T-helper 17 cell (primary cell): ENCODE measurements around the gene CPPED1. TPM values are rescaled to one million over a fixed set of nuclear protein-coding genes. Genes with fewer than 3 reads are reported as not detected.
"Not testable (repeated sequence)": the region's sequence is repeated elsewhere in the genome, so short reads cannot be mapped to it uniquely, and the experiment has no call there.

Experiments used
- ATAC-seq: fragments of 150-1000 bp; cut with Tn5 transposase; 2 replicates; pipeline ENCODE4 v1.10.0; 2021; ENCODE audit warnings: mild to moderate bottlenecking, moderate library complexity
- DNase-seq, 3 donors: peaks; one replicate each; pipeline versions ENCODE4 v3.0.0 to v3.0.0-alpha.2; 2020 to 2021
- H3K9me3 ChIP-seq: one replicate; pipeline ENCODE4 v1.7.0; 2013; ENCODE audit warnings: low read length, mild to moderate bottlenecking; ENCODE audit not compliant: control insufficient read depth, poor library complexity, severe bottlenecking
- H3K27ac Mint-ChIP-seq: one replicate; pipeline ENCODE4 v1.8.0; 2022; ENCODE audit warnings: mild to moderate bottlenecking, moderate library complexity, mixed read lengths
- H3K27me3 Mint-ChIP-seq: one replicate; pipeline ENCODE4 v1.8.0; 2022; ENCODE audit warnings: mixed read lengths
- H3K36me3 Mint-ChIP-seq: one replicate; pipeline ENCODE4 v1.8.0; 2022; ENCODE audit warnings: low read depth, mixed read lengths
- H3K4me1 Mint-ChIP-seq: one replicate; pipeline ENCODE4 v1.8.0; 2022; ENCODE audit warnings: mild to moderate bottlenecking, mixed read lengths
- H3K4me3 Mint-ChIP-seq: one replicate; pipeline ENCODE4 v1.8.0; 2022; ENCODE audit warnings: mild to moderate bottlenecking, moderate library complexity, mixed read lengths
- total RNA-seq, 4 donors: library from RNA in 2 of 4; stranded (reverse) in 2 of 4; gene quantifications; one replicate each; pipeline ENCODE4 v1.2.3 and lab custom pipeline; 2022 to 2026

CPPED1 gene
- total RNA-seq, 2 donors from 2014 or later: 8.7 to 10.1 TPM

DNA sequence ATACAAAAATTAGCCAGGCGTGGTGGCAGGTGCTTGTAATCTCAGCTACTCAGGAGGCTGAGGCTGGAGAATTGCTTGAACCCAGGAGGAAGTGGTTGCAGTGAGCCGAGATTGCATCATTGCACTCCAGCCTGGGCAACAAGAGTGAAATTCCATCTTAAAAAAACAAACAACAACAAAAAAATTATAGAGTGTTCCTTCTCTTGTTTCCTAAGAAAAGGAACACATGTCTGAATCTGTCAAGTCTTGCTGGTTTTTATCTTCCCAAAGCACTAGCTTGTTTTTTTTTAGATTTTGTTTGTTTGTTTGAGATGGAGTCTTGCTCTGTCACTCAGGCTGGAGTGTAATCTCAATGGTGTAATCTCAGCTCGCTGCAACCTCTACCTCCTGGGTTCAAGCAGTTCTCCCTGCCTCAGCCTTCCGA lies 13.1 kb upstream of the CPPED1 start:
- ATAC-seq, H3K27ac Mint-ChIP-seq, H3K27me3 Mint-ChIP-seq, H3K4me3 Mint-ChIP-seq, H3K9me3 ChIP-seq, H3K4me1 Mint-ChIP-seq, DNase-seq, H3K36me3 Mint-ChIP-seq: not testable (repeated sequence)

DNA sequence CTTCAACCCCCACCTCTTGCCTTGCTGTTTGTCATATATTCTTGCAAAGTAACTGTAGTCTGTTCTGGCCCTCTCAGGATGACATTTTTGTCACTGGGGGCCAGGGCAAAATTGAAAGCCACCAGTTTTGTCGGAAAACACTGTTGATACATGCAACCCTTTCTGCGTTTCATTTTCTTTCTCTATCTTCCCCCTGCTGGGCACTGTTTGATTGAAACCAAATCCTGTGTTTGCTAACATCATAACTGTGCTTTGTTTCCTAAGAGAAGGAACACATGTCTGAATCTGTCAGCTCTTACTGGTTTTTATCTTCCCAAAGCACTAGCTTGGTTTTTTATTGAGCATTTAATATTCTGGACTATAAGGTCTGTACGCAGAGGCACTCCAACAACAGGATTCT lies 11.7 kb upstream of the CPPED1 start:
- DNase-seq (no peak), ATAC-seq (no peak)
- Mint-ChIP-seq H3K27me3 (no peaks in the 10 kb centered on the region), H3K36me3 (peaks cover 1% of the 10 kb centered on the region), H3K4me1 (peaks cover 8% of the 10 kb centered on the region), H3K4me3 (no peak overlapping the region), H3K27ac (no peak overlapping the region)
- no peaks in the 10 kb centered on the region for H3K9me3 ChIP-seq

DNA sequence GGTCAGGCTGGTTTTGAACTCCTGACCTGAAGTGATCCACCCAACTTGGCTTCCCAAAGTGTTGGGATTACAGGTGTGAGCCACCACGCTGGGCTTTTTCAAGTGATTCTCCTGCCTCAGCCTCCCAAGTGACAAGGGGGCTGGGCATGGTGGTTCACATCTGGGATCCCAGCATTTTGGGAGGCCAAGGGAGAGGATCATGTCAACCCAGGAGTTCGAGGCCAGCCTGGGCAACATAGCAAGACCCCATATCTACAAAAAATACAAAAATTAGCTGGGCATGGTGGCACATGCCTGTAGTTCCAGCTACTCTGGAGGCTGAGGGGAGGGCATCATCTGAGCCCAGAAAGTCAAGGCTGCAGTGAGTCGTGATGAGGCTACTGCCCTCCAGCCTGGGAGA lies 10.0 kb upstream of the CPPED1 start:
- not testable (repeated sequence) for H3K4me3 Mint-ChIP-seq, ATAC-seq, H3K4me1 Mint-ChIP-seq

GRCh38 chr16:12813321-12813720 lies 9.6 kb upstream of the CPPED1 start:
- H3K27ac Mint-ChIP-seq, H3K4me1 Mint-ChIP-seq, H3K27me3 Mint-ChIP-seq, H3K36me3 Mint-ChIP-seq, H3K9me3 ChIP-seq, DNase-seq, H3K4me3 Mint-ChIP-seq, ATAC-seq: not testable (repeated sequence)

More for the DNA sequence above, 10.0 kb upstream of the CPPED1 start:
- not testable (repeated sequence) for H3K9me3 ChIP-seq, H3K27ac Mint-ChIP-seq, DNase-seq, H3K36me3 Mint-ChIP-seq, H3K27me3 Mint-ChIP-seq

DNA sequence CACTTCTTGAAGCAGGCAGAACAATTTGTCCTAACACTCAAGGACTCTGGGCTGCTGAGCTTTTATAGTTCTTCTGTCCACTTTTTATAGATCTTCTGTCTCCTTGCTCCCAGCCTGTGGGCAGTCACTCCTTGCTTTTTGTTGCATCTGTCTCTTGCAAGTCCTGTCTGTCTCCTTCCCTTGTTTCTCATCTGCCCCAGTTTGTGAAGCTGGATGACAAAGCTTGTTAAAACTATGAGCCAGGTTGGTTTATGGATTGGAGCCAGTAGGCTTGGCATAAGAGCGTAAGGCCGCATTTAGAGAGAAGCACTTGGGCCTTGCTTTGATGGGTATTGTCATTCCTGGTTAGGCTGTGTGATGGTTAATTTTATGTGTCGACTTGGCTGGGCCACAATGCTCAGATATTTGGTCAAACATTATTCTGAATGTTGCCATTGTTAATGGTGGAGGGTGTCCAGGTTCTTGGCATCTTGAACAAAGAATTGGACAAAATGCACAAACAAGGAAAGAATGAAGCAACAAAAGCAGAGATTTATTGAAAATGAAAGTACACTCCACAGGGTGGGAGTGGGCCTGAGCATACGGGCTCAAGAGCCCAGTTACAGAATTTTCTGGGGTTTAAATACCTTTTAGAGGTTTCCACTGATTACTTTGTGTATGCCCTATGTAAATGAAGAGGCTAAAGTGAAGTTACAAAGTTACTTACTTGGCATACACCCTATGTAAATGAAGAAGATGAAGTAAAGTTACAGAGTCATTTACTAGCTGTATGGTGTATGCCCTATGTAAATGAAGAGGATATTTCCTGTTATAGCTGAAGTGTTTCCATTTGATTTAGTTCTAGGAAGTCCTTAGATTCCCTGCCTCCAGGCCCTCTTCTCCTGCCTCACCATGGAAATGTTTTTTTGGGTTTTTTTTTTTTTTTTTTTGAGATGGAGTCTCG lies 8.0 kb upstream of the CPPED1 start:
- no peak for ATAC-seq

DNA sequence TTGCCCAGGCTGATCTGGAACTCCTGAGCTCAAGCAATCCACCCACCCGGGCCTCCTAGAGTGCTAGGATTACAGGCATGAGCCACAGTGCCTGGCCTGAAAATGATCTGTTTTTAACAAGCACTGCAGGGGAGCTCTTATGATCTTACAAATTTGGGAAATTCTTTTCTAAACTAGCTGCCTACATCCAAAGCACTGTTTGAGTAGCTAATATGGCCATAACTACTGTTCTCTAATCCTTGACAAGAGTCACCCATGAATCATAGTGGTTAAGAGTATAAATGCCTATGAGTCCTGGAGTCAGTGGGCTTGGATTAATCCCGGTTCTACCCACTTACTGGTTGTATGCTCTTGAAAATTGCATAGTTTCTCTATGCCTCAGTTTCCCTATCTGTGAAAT lies 1.4 kb upstream of the CPPED1 start:
- H3K9me3 ChIP-seq: no peaks in the 10 kb centered on the region
- Mint-ChIP-seq H3K27ac (no peak overlapping the region), H3K4me3 (peak overlapping the region; percentile 93), H3K4me1 (peaks cover 17% of the 10 kb centered on the region), H3K36me3 (peaks cover 5% of the 10 kb centered on the region), H3K27me3 (no peaks in the 10 kb centered on the region)
- DNase-seq (no peak), ATAC-seq (no peak)

More for the DNA sequence above, 8.0 kb upstream of the CPPED1 start:
- no peaks in the 10 kb centered on the region for H3K9me3 ChIP-seq
- Mint-ChIP-seq H3K36me3 (peaks cover 2% of the 10 kb centered on the region), H3K4me1 (no peaks in the 10 kb centered on the region), H3K27ac (no peak overlapping the region), H3K4me3 (no peak overlapping the region), H3K27me3 (no peaks in the 10 kb centered on the region)
- no peak for DNase-seq

DNA sequence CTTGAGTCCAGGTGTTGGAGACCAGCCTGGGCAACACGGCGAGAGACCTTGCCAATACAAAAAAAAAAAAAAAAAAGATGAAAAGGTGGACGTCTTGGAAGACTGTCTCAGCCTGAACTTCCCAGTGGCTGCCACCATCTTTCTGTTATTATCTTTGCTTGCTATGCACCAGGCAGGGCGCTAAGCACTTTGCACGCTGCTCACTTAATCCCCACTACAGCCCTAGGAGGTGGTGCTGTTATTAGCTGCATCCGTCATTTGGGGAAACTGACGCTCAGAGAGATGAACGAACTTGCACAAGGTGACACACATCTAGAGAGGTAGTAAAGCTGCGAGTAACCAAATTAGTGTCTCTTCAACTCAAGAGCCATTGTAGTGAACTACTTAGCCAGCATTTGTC lies 708 bp upstream of the CPPED1 start:
- peaks cover 17% of the 10 kb centered on the region for H3K4me1 Mint-ChIP-seq
- no peak for ATAC-seq
- H3K27me3 Mint-ChIP-seq: no peaks in the 10 kb centered on the region
- H3K4me3 Mint-ChIP-seq: peak overlapping the region; percentile 93
- H3K9me3 ChIP-seq: no peaks in the 10 kb centered on the region
- DNase-seq: no peak
- H3K36me3 Mint-ChIP-seq: peaks cover 5% of the 10 kb centered on the region
- no peak overlapping the region for H3K27ac Mint-ChIP-seq

DNA sequence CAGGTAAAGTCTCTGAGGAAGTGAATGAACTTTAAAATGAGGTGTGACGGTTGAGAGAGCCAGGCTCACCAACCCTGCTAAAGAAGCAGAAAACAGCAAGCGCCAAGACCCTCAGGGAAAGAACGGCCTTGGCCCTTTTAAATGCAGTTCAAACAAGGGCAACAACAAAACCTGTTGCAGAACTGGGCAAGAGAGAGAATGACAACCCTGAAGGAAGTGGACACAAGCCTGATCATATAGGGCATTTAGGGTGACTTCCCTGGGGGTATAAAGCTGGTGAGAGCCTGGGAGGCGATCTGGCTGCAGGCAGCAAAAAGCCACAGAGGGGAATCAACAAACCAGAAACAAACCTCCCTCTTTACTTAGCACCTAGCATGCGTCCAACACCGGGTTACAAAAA lies 1.0 kb downstream of the CPPED1 start:
- no peaks in the 10 kb centered on the region for H3K27me3 Mint-ChIP-seq
- no peaks in the 10 kb centered on the region for H3K9me3 ChIP-seq
- H3K27ac Mint-ChIP-seq: peak overlapping the region; percentile 98
- ATAC-seq (no peak), DNase-seq (no peak)
- H3K36me3 Mint-ChIP-seq: peaks cover 5% of the 10 kb centered on the region
- H3K4me3 Mint-ChIP-seq: peak overlapping the region; percentile 93
- H3K4me1 Mint-ChIP-seq: peaks cover 17% of the 10 kb centered on the region

GRCh38 chr16:12802048-12802447 lies 1.6 kb downstream of the CPPED1 start:
- DNase-seq: no peak
- no peak for ATAC-seq
- H3K4me1 Mint-ChIP-seq: peaks cover 17% of the 10 kb centered on the region
- H3K27me3 Mint-ChIP-seq: no peaks in the 10 kb centered on the region
- no peaks in the 10 kb centered on the region for H3K9me3 ChIP-seq
- peaks cover 5% of the 10 kb centered on the region for H3K36me3 Mint-ChIP-seq
- H3K27ac Mint-ChIP-seq: peak overlapping the region; percentile 98
- peak overlapping the region; percentile 82 for H3K4me3 Mint-ChIP-seq

DNA sequence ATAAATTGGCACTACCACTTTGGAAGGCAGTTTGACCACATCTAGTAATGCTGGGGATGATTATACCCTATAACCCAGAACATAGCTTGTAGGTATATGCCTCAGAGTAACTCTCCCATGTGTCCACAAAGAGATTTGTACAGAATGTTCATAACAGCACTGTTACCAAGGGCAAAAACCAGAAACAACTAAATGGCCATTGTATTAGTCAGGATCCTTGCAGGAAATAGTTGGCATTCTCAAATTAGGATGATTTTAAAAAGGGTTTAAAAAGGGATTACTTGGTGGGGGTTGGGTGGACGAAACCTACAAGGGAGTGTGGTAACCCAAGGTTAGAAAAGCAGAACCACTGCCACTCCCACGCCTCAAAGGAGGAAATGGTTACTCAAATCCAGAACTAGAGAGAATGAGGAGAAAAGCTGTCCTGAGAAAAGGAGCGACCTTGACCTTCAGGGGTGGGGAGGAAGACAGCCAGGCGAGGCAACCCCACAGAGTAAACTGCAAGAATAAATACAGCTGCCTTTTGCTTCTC lies 2.1 kb downstream of the CPPED1 start:
- DNase-seq: no peak
- ATAC-seq: no peak
- H3K27me3 Mint-ChIP-seq: no peaks in the 10 kb centered on the region
- H3K9me3 ChIP-seq: no peaks in the 10 kb centered on the region
- peaks cover 5% of the 10 kb centered on the region for H3K36me3 Mint-ChIP-seq
- peaks cover 17% of the 10 kb centered on the region for H3K4me1 Mint-ChIP-seq
- H3K4me3 Mint-ChIP-seq: peak overlapping the region; percentile 82
- H3K27ac Mint-ChIP-seq: peak overlapping the region; percentile 98

- Mint-ChIP-seq H3K4me3 (peak overlapping the region; percentile 53), H3K36me3 (peaks cover 5% of the 10 kb centered on the region), H3K4me1 (peaks cover 17% of the 10 kb centered on the region), H3K27ac (no peak overlapping the region), H3K27me3 (no peaks in the 10 kb centered on the region)
- ATAC-seq (no peak), DNase-seq (no peak)
- H3K9me3 ChIP-seq: no peaks in the 10 kb centered on the region
These were observed 2.9 kb downstream of the CPPED1 start for GRCh38 chr16:12800817-12801216.

GRCh38 chr16:12799996-12800395 lies 3.7 kb downstream of the CPPED1 start:
- H3K4me1 Mint-ChIP-seq: peaks cover 17% of the 10 kb centered on the region
- not testable (repeated sequence) for H3K27me3 Mint-ChIP-seq, DNase-seq, ATAC-seq, H3K27ac Mint-ChIP-seq, H3K36me3 Mint-ChIP-seq, H3K4me3 Mint-ChIP-seq, H3K9me3 ChIP-seq

GRCh38 chr16:12798846-12799245 lies 4.8 kb downstream of the CPPED1 start:
- no peak overlapping the region for H3K27ac Mint-ChIP-seq
- ATAC-seq (no peak), DNase-seq (no peak)
- no peaks in the 10 kb centered on the region for H3K9me3 ChIP-seq
- H3K4me3 Mint-ChIP-seq: no peak overlapping the region
- H3K4me1 Mint-ChIP-seq: peaks cover 14% of the 10 kb centered on the region
- H3K27me3 Mint-ChIP-seq: no peaks in the 10 kb centered on the region
- peaks cover 5% of the 10 kb centered on the region for H3K36me3 Mint-ChIP-seq

GRCh38 chr16:12798171-12798570 lies 5.5 kb downstream of the CPPED1 start:
- no peak overlapping the region for H3K4me3 Mint-ChIP-seq
- no peaks in the 10 kb centered on the region for H3K27me3 Mint-ChIP-seq
- no peaks in the 10 kb centered on the region for H3K9me3 ChIP-seq
- H3K4me1 Mint-ChIP-seq: peaks cover 12% of the 10 kb centered on the region
- H3K36me3 Mint-ChIP-seq: peaks cover 5% of the 10 kb centered on the region
- DNase-seq (no peak), ATAC-seq (no peak)
- no peak overlapping the region for H3K27ac Mint-ChIP-seq
